Fibroblast of lung (primary cell): ENCODE results near the gene KLHL26. TPM values are rescaled to one million over a fixed set of nuclear protein-coding genes. Genes with fewer than 3 reads are reported as not detected.

Experiments
- DNase-seq, 2 donors: peaks; one replicate each; pipeline versions ENCODE4 v3.0.0 to v3.0.0-alpha.2; 2010; ENCODE audit warnings: low read depth in 2 of 2
- H2AFZ ChIP-seq: 2 replicates; pipeline ENCODE4 v1.5.1; 2012; ENCODE audit warnings: low read length, control low read depth, inconsistent platforms
- H3K27ac ChIP-seq: 2 replicates; pipeline ENCODE4 v1.5.1; 2011; ENCODE audit warnings: low read length, control low read depth; ENCODE audit not compliant: insufficient read depth
- H3K27me3 ChIP-seq: 2 replicates; pipeline ENCODE4 v1.5.1; 2011; ENCODE audit warnings: mild to moderate bottlenecking, low read length; ENCODE audit not compliant: control insufficient read depth, insufficient read depth
- H3K36me3 ChIP-seq: 2 replicates; pipeline ENCODE4 v1.5.1; 2011; ENCODE audit warnings: low read length; ENCODE audit not compliant: control insufficient read depth, insufficient read depth
- H3K4me1 ChIP-seq: 2 replicates; pipeline ENCODE4 v1.5.1; 2011; ENCODE audit warnings: low read length; ENCODE audit not compliant: control insufficient read depth, insufficient read depth; ENCODE audit errors: extremely low read depth
- H3K4me2 ChIP-seq: 2 replicates; pipeline ENCODE4 v1.5.1; 2011; ENCODE audit warnings: low read length, control low read depth; ENCODE audit not compliant: insufficient read depth; ENCODE audit errors: extremely low read depth
- H3K4me3 ChIP-seq, 4 experiments: fragments of 200-600 bp in 1 of 4; sonication (generic) in 1 of 4; replicated peaks in 1 of 4; 2 replicates each; pipeline ENCODE4 v1.5.1; 2011 to 2016; ENCODE audit warnings: low read length in 4 of 4, low read depth in 3 of 4, mild to moderate bottlenecking in 3 of 4, control low read depth in 2 of 4, inconsistent platforms in 1 of 4, mixed read lengths in 1 of 4; ENCODE audit not compliant: insufficient read depth in 1 of 4; ENCODE audit errors: control extremely low read depth in 1 of 4
- H3K79me2 ChIP-seq: 2 replicates; pipeline ENCODE4 v1.5.1; 2012; ENCODE audit warnings: mild to moderate bottlenecking, low read length, inconsistent platforms; ENCODE audit not compliant: control insufficient read depth, insufficient read depth
- H3K9ac ChIP-seq: 2 replicates; pipeline ENCODE4 v1.5.1; 2011; ENCODE audit warnings: mild to moderate bottlenecking, low read length, control low read depth; ENCODE audit not compliant: insufficient read depth
- H3K9me3 ChIP-seq: 2 replicates; pipeline ENCODE4 v1.5.1; 2012; ENCODE audit warnings: low read depth, low read length; ENCODE audit not compliant: control insufficient read depth, insufficient read depth
- H4K20me1 ChIP-seq: 2 replicates; pipeline ENCODE4 v1.5.1; 2011; ENCODE audit warnings: low read length; ENCODE audit not compliant: control insufficient read depth, insufficient read depth; ENCODE audit errors: extremely low read depth
- EZH2 ChIP-seq: IDR thresholded peaks from 2 replicates; pipeline ENCODE4 v1.5.1; 2012; ENCODE audit warnings: low read length, control low read depth, mild to moderate bottlenecking; ENCODE audit errors: missing control alignments
- polyA plus RNA-seq, 2 donors: library from polyadenylated mRNA; depleted of rRNA in 1 of 2; stranded (reverse) in 1 of 2; unstranded in 1 of 2; fragments of >200 nt; gene quantifications; 2 replicates each; pipeline ENCODE4 v1.2.1, GENCODE V29; 2011 to 2012; ENCODE audit warnings: missing spikeins in 1 of 2
- total RNA-seq: library from RNA; depleted of rRNA; stranded (reverse); fragments of >200 nt; gene quantifications from 2 replicates; pipeline ENCODE4 v1.2.1, GENCODE V29; 2014
- TF ChIP-seq, protein P1 (sequence below), 2 donors: IDR thresholded peaks in 1 of 2; conservative IDR thresholded peaks in 1 of 2; 1 replicate in 1 of 2; 2 replicates in 1 of 2; pipeline ENCODE4 v1.5.1; 2011 to 2012; ENCODE audit warnings: low read length in 2 of 2, control low read depth in 1 of 2, inconsistent platforms in 1 of 2, low read depth in 1 of 2, mild to moderate bottlenecking in 1 of 2

KLHL26 gene
- total and polyA plus RNA-seq, 2 donors (not counting 1 experiment from before 2014, with no cell fraction given): 1.4 to 3.5 TPM

DNA sequence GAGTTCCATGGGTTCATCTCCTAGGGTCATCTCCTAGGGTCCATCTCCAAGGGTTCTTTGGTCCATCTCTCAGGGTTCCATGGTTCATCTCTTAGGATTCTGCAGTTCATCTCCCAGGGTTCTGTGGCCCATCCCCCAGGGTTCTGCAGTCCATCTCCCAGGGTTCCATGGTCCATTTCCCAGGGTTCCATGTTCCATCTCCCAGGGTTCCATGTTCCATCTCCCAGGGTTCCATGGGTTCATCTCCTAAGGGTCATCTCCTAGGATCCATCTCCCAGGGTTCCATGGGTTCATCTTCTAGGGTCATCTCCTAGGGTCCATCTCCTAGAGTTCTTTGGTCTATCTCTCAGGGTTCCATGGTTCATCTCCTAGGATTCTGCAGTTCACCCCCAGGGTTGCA is 19.3 kb upstream of the KLHL26 start:
- DNase-seq: no peak

DNA sequence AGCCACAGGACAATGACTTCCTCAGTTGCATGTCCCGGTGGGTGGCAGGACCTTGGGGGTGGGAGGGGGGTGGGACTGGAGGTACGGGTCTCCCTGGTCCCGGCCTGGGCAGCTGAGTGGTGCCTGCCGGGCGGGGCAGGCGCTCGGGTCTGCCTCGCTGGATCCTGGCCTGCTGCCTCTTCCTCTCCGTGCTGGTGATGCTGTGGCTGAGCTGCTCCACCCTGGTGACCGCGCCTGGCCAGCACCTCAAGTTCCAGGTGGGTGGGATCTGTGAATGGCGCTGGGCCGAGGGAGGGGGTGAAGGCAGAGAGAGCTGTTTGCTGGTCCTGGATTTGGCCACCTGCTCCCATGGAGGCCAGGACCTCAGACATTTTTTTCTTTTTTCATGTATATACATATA is 18.6 kb upstream of the KLHL26 start:
- TF ChIP-seq, protein P1, sequence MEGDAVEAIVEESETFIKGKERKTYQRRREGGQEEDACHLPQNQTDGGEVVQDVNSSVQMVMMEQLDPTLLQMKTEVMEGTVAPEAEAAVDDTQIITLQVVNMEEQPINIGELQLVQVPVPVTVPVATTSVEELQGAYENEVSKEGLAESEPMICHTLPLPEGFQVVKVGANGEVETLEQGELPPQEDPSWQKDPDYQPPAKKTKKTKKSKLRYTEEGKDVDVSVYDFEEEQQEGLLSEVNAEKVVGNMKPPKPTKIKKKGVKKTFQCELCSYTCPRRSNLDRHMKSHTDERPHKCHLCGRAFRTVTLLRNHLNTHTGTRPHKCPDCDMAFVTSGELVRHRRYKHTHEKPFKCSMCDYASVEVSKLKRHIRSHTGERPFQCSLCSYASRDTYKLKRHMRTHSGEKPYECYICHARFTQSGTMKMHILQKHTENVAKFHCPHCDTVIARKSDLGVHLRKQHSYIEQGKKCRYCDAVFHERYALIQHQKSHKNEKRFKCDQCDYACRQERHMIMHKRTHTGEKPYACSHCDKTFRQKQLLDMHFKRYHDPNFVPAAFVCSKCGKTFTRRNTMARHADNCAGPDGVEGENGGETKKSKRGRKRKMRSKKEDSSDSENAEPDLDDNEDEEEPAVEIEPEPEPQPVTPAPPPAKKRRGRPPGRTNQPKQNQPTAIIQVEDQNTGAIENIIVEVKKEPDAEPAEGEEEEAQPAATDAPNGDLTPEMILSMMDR (conservative IDR thresholded peaks at IDR 0.05 in 1 of 2, IDR thresholded peaks at IDR 0.05 in 1 of 2; ENCODE audit: low read depth in 1 of 2, low read length in 2 of 2): no peak
- TF ChIP-seq EZH2: no peak
- no peak overlapping the region for H3K27ac ChIP-seq

More for the DNA sequence above, 19.3 kb upstream of the KLHL26 start:
- H3K79me2 ChIP-seq: no peaks in the 10 kb centered on the region
- H3K27ac ChIP-seq: no peak overlapping the region
- no peaks in the 10 kb centered on the region for H3K4me1 ChIP-seq
- H3K4me2 ChIP-seq: no peak overlapping the region
- H3K9ac ChIP-seq: no peak overlapping the region
- no peak overlapping the region for H3K4me3 ChIP-seq
- TF ChIP-seq, protein P1 (conservative IDR thresholded peaks at IDR 0.05 in 1 of 2, IDR thresholded peaks at IDR 0.05 in 1 of 2; ENCODE audit: low read depth in 1 of 2, low read length in 2 of 2): no peak
- no peak for TF ChIP-seq EZH2
- no peak overlapping the region for H2AFZ ChIP-seq
- peaks cover 23% of the 10 kb centered on the region for H3K27me3 ChIP-seq
- no peaks in the 10 kb centered on the region for H4K20me1 ChIP-seq
- no peaks in the 10 kb centered on the region for H3K36me3 ChIP-seq
- H3K9me3 ChIP-seq: no peaks in the 10 kb centered on the region

DNA sequence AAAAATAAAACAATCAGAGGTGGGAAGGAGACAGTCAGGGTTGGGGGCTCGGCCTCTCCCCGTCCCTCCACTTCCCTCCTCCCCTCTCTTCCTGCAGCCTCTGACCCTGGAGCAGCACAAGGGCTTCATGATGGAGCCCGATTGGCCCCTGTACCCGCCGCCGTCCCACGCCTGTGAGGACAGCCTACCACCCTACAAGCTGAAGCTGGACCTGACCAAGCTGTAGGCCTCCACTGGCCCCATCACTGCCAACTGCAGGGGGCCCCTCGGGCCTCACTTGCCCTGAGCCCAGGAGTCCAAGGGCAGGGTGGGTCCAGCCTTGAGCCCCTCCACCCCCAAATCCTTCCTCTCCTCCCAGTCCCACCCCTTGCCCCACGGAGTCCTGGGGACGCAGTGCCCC is 16.5 kb upstream of the KLHL26 start:
- TF ChIP-seq, protein P1 (conservative IDR thresholded peaks at IDR 0.05 in 1 of 2, IDR thresholded peaks at IDR 0.05 in 1 of 2; ENCODE audit: low read depth in 1 of 2, low read length in 2 of 2): no peak
- TF ChIP-seq EZH2: no peak
- Histone ChIP-seq H3K4me2 (no peak overlapping the region), H3K4me3 (no peak overlapping the region), H3K27ac (no peak overlapping the region), H2AFZ (no peak overlapping the region), H3K4me1 (no peaks in the 10 kb centered on the region), H3K9ac (no peak overlapping the region), H3K36me3 (no peaks in the 10 kb centered on the region), H3K79me2 (no peaks in the 10 kb centered on the region), H3K9me3 (no peaks in the 10 kb centered on the region), H4K20me1 (no peaks in the 10 kb centered on the region), H3K27me3 (peaks cover 5% of the 10 kb centered on the region)
- no peak for DNase-seq

More for the DNA sequence above, 18.6 kb upstream of the KLHL26 start:
- H3K9ac ChIP-seq: no peak overlapping the region
- no peaks in the 10 kb centered on the region for H3K79me2 ChIP-seq
- H3K9me3 ChIP-seq: no peaks in the 10 kb centered on the region
- H3K36me3 ChIP-seq: no peaks in the 10 kb centered on the region
- no peak overlapping the region for H2AFZ ChIP-seq
- DNase-seq: no peak
- H3K4me1 ChIP-seq: no peaks in the 10 kb centered on the region
- H3K4me3 ChIP-seq: no peak overlapping the region
- no peak overlapping the region for H3K4me2 ChIP-seq
- H4K20me1 ChIP-seq: no peaks in the 10 kb centered on the region
- H3K27me3 ChIP-seq: peaks cover 16% of the 10 kb centered on the region
